K562 (cell line): ENCODE data around the gene PLCE1. TPM values are rescaled to one million over a fixed set of nuclear protein-coding genes. Genes with fewer than 3 reads are reported as not detected.

ENCODE experiments used
- ATAC-seq: fragments of 200-7000 bp; cut with Tn5 transposase; 3 replicates; pipeline ENCODE4 v1.9.1; 2020; ENCODE audit warnings: moderate library complexity
- BruUV-seq: library from RNA; stranded (reverse); fragments of 400-500 nt; replicated peaks from 2 replicates; lab custom pipeline; 2021; lab: Mats Ljungman, UMichigan
- CTCF ChIA-PET: fragments of 300-600 bp; formaldehyde crosslinking; extraction: SDS; loops from one replicate; lab custom pipeline; 2021; ENCODE audit warnings: low intra/inter-chr PET ratio; lab: Yijun Ruan, JAX
- POLR2A ChIA-PET: fragments of 300-600, 350-650 bp; sonication (Branson Sonifier 250); formaldehyde crosslinking; extraction: SDS; loops from one replicate; lab custom pipeline; 2021; ENCODE audit warnings: antibody characterized with exemption, inconsistent platforms; lab: Yijun Ruan, JAX
- DNase-seq, 4 experiments: peaks; one replicate each; pipeline versions ENCODE4 v3.0.0 to v3.0.0-alpha.2; 2011 to 2018; ENCODE audit warnings: low spot score in 3 of 4, mixed read lengths in 3 of 4; ENCODE audit errors: extremely low read depth in 1 of 4
- FAIRE-seq: peaks from 2 replicates; lab custom pipeline; 2011; peaks lifted over from hg19 to GRCh38; lab: Jason Lieb, UNC
- H2AFZ ChIP-seq: 2 replicates; pipeline ENCODE4 v1.6.0; 2011; ENCODE audit warnings: low read depth, low read length, control low read depth, inconsistent platforms
- H3K27ac ChIP-seq: fragments of 200-600 bp; 3 replicates; pipeline ENCODE4 v1.8.0; 2011; ENCODE audit warnings: low read depth, mild to moderate bottlenecking, control low read depth, inconsistent platforms, low read length, moderate library complexity, mixed read lengths; ENCODE audit errors: extremely low read depth
- H3K27me3 ChIP-seq, 2 experiments: fragments of 300-600 bp in 1 of 2; 2 replicates in 1 of 2; 3 replicates in 1 of 2; pipeline versions ENCODE4 v1.6.0 to v1.8.0; 2011; ENCODE audit warnings: inconsistent platforms in 2 of 2, low read length in 2 of 2, mild to moderate bottlenecking in 1 of 2, mixed read lengths in 1 of 2, moderate library complexity in 1 of 2; ENCODE audit not compliant: control insufficient read depth in 2 of 2, insufficient read depth in 2 of 2
- H3K36me3 ChIP-seq: fragments of 300-600 bp; 3 replicates; pipeline ENCODE4 v1.8.0; 2011; ENCODE audit warnings: mild to moderate bottlenecking, low read length, inconsistent platforms; ENCODE audit not compliant: control insufficient read depth, insufficient read depth
- H3K4me1 ChIP-seq, 2 experiments: fragments of 200-600 bp in 1 of 2; replicated peaks in 1 of 2; 2 replicates in 1 of 2; 3 replicates in 1 of 2; pipeline versions ENCODE4 v1.5.1 to v1.8.0; 2011; ENCODE audit warnings: inconsistent platforms in 2 of 2, low read length in 2 of 2, mild to moderate bottlenecking in 1 of 2, mixed read lengths in 1 of 2, moderate library complexity in 1 of 2; ENCODE audit not compliant: control insufficient read depth in 2 of 2, insufficient read depth in 2 of 2
- H3K4me2 ChIP-seq: 2 replicates; pipeline ENCODE4 v1.6.1; 2011; ENCODE audit warnings: low read length, control low read depth, inconsistent platforms, mixed read lengths; ENCODE audit not compliant: insufficient read depth
- H3K4me3 ChIP-seq: fragments of 200-600 bp; sonication (generic), shearing (Covaris generic); 2 replicates; pipeline ENCODE4 v1.5.1; 2016; ENCODE audit warnings: control low read depth, inconsistent platforms
- H3K79me2 ChIP-seq: fragments of 200-600 bp; 3 replicates; pipeline ENCODE4 v1.8.0; 2011; ENCODE audit warnings: low read length, inconsistent platforms; ENCODE audit not compliant: control insufficient read depth, insufficient read depth
- H3K9ac ChIP-seq, 2 experiments: 2 replicates each; pipeline versions ENCODE4 v1.6.0 to v1.6.1; 2011; ENCODE audit warnings: low read depth in 2 of 2, low read length in 2 of 2, control low read depth in 1 of 2, inconsistent platforms in 1 of 2, mild to moderate bottlenecking in 1 of 2, mixed read lengths in 1 of 2; ENCODE audit not compliant: insufficient read depth in 1 of 2
- H3K9me1 ChIP-seq: one replicate; pipeline ENCODE4 v1.6.0; 2011; ENCODE audit warnings: inconsistent platforms, mild to moderate bottlenecking, low read length, moderate library complexity; ENCODE audit not compliant: control insufficient read depth, insufficient read depth
- H3K9me3 ChIP-seq: replicated peaks from 2 replicates; pipeline ENCODE4 v1.5.1; 2011; ENCODE audit warnings: low read depth, low read length, inconsistent platforms; ENCODE audit not compliant: control insufficient read depth, insufficient read depth
- H4K20me1 ChIP-seq: replicated peaks from 2 replicates; pipeline ENCODE4 v1.6.1; 2011; ENCODE audit warnings: low read length, inconsistent platforms, mixed read lengths; ENCODE audit not compliant: control insufficient read depth, insufficient read depth
- CBX3 ChIP-seq, 2 experiments: IDR thresholded peaks; 1 replicate in 1 of 2; 2 replicates in 1 of 2; pipeline ENCODE4 v1.6.1; 2012; ENCODE audit warnings: inconsistent platforms in 2 of 2, low read length in 2 of 2, borderline replicate concordance in 1 of 2, control low read depth in 1 of 2
- IRF2 ChIP-seq: sonication (generic); formaldehyde crosslinking; IDR thresholded peaks from 2 replicates; pipeline ENCODE4 v1.8.1; 2022; ENCODE audit warnings: mild to moderate bottlenecking, missing genetic modification reagents
- NCOA2 ChIP-seq, 2 experiments: fragments of 450-650 bp; IDR thresholded peaks; 2 replicates each; pipeline ENCODE4 v1.6.1; 2018; ENCODE audit warnings: mild to moderate bottlenecking in 2 of 2, moderate library complexity in 1 of 2; ENCODE audit not compliant: partially characterized antibody in 2 of 2
- PHTF2 ChIP-seq: fragments of 250-450 bp; sonication (Bioruptor Pico); IDR thresholded peaks from 2 replicates; pipeline ENCODE4 v1.5.0; 2021; ENCODE audit warnings: mild to moderate bottlenecking
- ZNF12 ChIP-seq: sonication (generic); formaldehyde crosslinking; IDR thresholded peaks from 2 replicates; pipeline ENCODE4 v1.4.0; 2020; ENCODE audit warnings: mild to moderate bottlenecking, missing genetic modification reagents
- WGBS: fragments of 100-300 bp; shearing (Covaris generic); methylation state at CpG from one replicate; pipeline ENCODE4 v1.1.6; 2016; ENCODE audit warnings: low coverage, mixed read lengths; ENCODE audit not compliant: insufficient coverage; ENCODE audit errors: missing lambda C conversion rate; 5-methylcytosine and 5-hydroxymethylcytosine counted together
- in situ Hi-C: fragments of 300-500 bp; cut with MboI; formaldehyde crosslinking; loops from 4 replicates; pipeline ENCODE4 v1.15.0; 2018; ENCODE audit warnings: inconsistent platforms, mixed read lengths
- intact Hi-C: fragments of 100-400 bp; cut with micrococcal nuclease; formaldehyde crosslinking; loops from 2 replicates; pipeline ENCODE4 v1.14.2; 2022
- polyA plus RNA-seq, 8 experiments: library from polyadenylated mRNA; depleted of rRNA in 4 of 8; stranded (reverse) in 5 of 8; unstranded in 3 of 8; fragments of >200 nt; fragmentation: Nextera tagmentation in 2 of 8; fragmentation: Illumina TruSeq in 1 of 8; extraction: Ambion mirVana in 2 of 8; extraction: Trizol in 1 of 8; gene quantifications; 2 replicates each; pipeline versions ENCODE4 v1.2.1 to v1.2.3, GENCODE V29; 2011 to 2014; ENCODE audit warnings: inconsistent platforms in 1 of 8, missing spikeins in 1 of 8
- total RNA-seq, 7 experiments: library from RNA; depleted of rRNA in 6 of 7; stranded (reverse); fragments of >200 nt in 6 of 7; fragmentation: Illumina TruSeq in 2 of 7; extraction: Trizol in 2 of 7; gene quantifications; 2 replicates each; pipeline versions ENCODE4 v1.2.1 to v1.2.3, GENCODE V29; 2011 to 2021; ENCODE audit warnings: low replicate concordance in 1 of 7
- TF ChIP-seq, protein P1 (sequence below): fragments of 450-650 bp; IDR thresholded peaks from 2 replicates; pipeline ENCODE4 v1.6.1; 2016
- TF ChIP-seq, protein P2 (sequence below): sonication (generic); formaldehyde crosslinking; IDR thresholded peaks from 2 replicates; pipeline ENCODE4 v1.8.0; 2022; ENCODE audit warnings: mild to moderate bottlenecking, low read depth, missing genetic modification reagents
- TF ChIP-seq, protein P3 (sequence below): fragments of 250-450 bp; sonication (Bioruptor Pico); IDR thresholded peaks from 2 replicates; pipeline ENCODE4 v1.5.0; 2020; ENCODE audit warnings: mild to moderate bottlenecking, borderline replicate concordance

PLCE1 gene
- total and polyA plus RNA-seq, 9 of the 15 experiments (the other 6 are each of a cell fraction or from before 2014, with no cell fraction given): under 0.01 to 0.52 (median 0.13) TPM; not detected in 5

DNA sequence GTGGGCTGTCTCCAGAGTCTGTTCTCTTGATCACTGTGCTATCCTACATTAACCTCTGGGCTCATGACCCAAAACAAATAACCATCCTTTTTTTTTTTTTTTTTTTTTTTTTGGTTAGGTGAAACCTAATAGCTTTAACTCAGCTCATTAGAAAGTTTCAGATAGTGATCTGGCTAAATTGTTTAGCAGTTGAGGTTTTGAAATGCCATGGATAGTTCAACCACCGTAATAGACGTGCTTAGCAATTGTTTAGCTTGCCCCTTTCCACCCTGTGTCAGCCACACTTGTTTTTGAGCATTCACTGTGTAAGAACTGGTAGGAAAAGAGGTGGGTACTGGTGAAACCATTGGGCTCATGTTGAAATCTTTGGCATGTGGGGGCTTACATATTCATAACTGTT is 3.8 kb downstream of the PLCE1 start:
- DNase-seq (no peak), ATAC-seq (no peak), FAIRE-seq (no peak)
- H3K79me2 ChIP-seq: no peaks in the 10 kb centered on the region
- H3K9me1 ChIP-seq: no peaks in the 10 kb centered on the region
- no TSS peak for BruUV-seq
- POLR2A ChIA-PET: no interaction called here
- H3K36me3 ChIP-seq: no peaks in the 10 kb centered on the region
- peaks cover 0 to 11% of the 10 kb centered on the region in 2 experiments; a peak in 2 of 5 replicates for H3K4me1 ChIP-seq
- no peaks in the 10 kb centered on the region for H3K9me3 ChIP-seq
- TF ChIP-seq, protein P1, sequence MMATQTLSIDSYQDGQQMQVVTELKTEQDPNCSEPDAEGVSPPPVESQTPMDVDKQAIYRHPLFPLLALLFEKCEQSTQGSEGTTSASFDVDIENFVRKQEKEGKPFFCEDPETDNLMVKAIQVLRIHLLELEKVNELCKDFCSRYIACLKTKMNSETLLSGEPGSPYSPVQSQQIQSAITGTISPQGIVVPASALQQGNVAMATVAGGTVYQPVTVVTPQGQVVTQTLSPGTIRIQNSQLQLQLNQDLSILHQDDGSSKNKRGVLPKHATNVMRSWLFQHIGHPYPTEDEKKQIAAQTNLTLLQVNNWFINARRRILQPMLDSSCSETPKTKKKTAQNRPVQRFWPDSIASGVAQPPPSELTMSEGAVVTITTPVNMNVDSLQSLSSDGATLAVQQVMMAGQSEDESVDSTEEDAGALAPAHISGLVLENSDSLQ: no peak
- TF ChIP-seq CBX3 (IDR thresholded peaks at IDR 0.05; ENCODE audit: borderline replicate concordance in 1 of 2, low read length in 2 of 2): no peak
- TF ChIP-seq, protein P2, sequence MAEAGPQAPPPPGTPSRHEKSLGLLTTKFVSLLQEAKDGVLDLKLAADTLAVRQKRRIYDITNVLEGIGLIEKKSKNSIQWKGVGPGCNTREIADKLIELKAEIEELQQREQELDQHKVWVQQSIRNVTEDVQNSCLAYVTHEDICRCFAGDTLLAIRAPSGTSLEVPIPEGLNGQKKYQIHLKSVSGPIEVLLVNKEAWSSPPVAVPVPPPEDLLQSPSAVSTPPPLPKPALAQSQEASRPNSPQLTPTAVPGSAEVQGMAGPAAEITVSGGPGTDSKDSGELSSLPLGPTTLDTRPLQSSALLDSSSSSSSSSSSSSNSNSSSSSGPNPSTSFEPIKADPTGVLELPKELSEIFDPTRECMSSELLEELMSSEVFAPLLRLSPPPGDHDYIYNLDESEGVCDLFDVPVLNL (CRISPR knock-in tag): no peak
- no peak for TF ChIP-seq ZNF12 (CRISPR knock-in tag)
- no peak for TF ChIP-seq NCOA2 (IDR thresholded peaks at IDR 0.05; ENCODE audit: partially characterized antibody in 2 of 2)
- TF ChIP-seq PHTF2 (CRISPR knock-in tag): no peak
- TF ChIP-seq, protein P3, sequence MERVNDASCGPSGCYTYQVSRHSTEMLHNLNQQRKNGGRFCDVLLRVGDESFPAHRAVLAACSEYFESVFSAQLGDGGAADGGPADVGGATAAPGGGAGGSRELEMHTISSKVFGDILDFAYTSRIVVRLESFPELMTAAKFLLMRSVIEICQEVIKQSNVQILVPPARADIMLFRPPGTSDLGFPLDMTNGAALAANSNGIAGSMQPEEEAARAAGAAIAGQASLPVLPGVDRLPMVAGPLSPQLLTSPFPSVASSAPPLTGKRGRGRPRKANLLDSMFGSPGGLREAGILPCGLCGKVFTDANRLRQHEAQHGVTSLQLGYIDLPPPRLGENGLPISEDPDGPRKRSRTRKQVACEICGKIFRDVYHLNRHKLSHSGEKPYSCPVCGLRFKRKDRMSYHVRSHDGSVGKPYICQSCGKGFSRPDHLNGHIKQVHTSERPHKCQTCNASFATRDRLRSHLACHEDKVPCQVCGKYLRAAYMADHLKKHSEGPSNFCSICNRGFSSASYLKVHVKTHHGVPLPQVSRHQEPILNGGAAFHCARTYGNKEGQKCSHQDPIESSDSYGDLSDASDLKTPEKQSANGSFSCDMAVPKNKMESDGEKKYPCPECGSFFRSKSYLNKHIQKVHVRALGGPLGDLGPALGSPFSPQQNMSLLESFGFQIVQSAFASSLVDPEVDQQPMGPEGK (CRISPR knock-in tag): no peak
- no peak for TF ChIP-seq IRF2 (CRISPR knock-in tag)
- H3K9ac ChIP-seq: no peak overlapping the region
- no peak overlapping the region for H2AFZ ChIP-seq
- in situ Hi-C loops: no loop called here
- WGBS: 0% methylated on average over 2 of the region's 2 CpGs
- H4K20me1 ChIP-seq: no peaks in the 10 kb centered on the region
- H3K27ac ChIP-seq: no peak overlapping the region
- H3K4me3 ChIP-seq: no peak overlapping the region
- H3K4me2 ChIP-seq: no peak overlapping the region
- intact Hi-C loops: no loop called here
- CTCF ChIA-PET: no interaction called here
- H3K27me3 ChIP-seq: peaks cover 0 to 26% of the 10 kb centered on the region in 2 experiments; a peak in 3 of 5 replicates
